GM19328 (cell line): ENCODE data around the gene MAPK7.

ENCODE experiments used
- ATAC-seq: cut with Tn5 transposase; IDR thresholded peaks from one replicate; pipeline ENCODE4 v1.9.1; 2021; ENCODE audit warnings: mild to moderate bottlenecking, moderate library complexity; ENCODE audit not compliant: unreplicated experiment

The MAPK7 gene

GRCh38 chr17:19392303-19392702, 14.0 kb downstream of the MAPK7 start:
- no peak for ATAC-seq

GRCh38 chr17:19397556-19398041, 19.3 kb downstream of the MAPK7 start:
- no peak for ATAC-seq

GRCh38 chr17:19398301-19399181, 20.2 kb downstream of the MAPK7 start:
- ATAC-seq, result no peak

- ATAC-seq, result no peak
These were observed 21.6 kb downstream of the MAPK7 start for GRCh38 chr17:19399750-19400450.

GRCh38 chr17:19401321-19402010, 23.2 kb downstream of the MAPK7 start:
- no peak for ATAC-seq

GRCh38 chr17:19402171-19402570, 23.9 kb downstream of the MAPK7 start:
- no peak for ATAC-seq

- ATAC-seq, result no peak
These were observed 24.7 kb downstream of the MAPK7 start for GRCh38 chr17:19403021-19403420.

- no peak for ATAC-seq
These were observed 26.0 kb downstream of the MAPK7 start for GRCh38 chr17:19404264-19404663.

- ATAC-seq, result no peak
These were observed 26.8 kb downstream of the MAPK7 start for GRCh38 chr17:19405114-19405513.

GRCh38 chr17:19407601-19408345, 29.5 kb downstream of the MAPK7 start:
- no peak for ATAC-seq

GRCh38 chr17:19408346-19408710, 30.0 kb downstream of the MAPK7 start:
- ATAC-seq, result no peak

- no peak for ATAC-seq
These were observed 30.8 kb downstream of the MAPK7 start for GRCh38 chr17:19409066-19409465.

GRCh38 chr17:19409509-19409908, 31.2 kb downstream of the MAPK7 start:
- no peak for ATAC-seq

- no peak for ATAC-seq
These were observed 31.8 kb downstream of the MAPK7 start for GRCh38 chr17:19410091-19410490.

GRCh38 chr17:19410875-19411620, 32.8 kb downstream of the MAPK7 start, which contains the start of gene RNF112:
Gene RNF112 (plus strand): TSS chr17:19411232. CDS start chr17:19411409, 177 bp downstream.
- no peak for ATAC-seq

- ATAC-seq, result no peak
These were observed 33.3 kb downstream of the MAPK7 start for GRCh38 chr17:19411631-19412030.

- ATAC-seq, result no peak
These were observed 34.2 kb downstream of the MAPK7 start for GRCh38 chr17:19412510-19412909.

- ATAC-seq, result no peak
These were observed 34.7 kb downstream of the MAPK7 start for GRCh38 chr17:19412984-19413383.

- no peak for ATAC-seq
These were observed 35.5 kb downstream of the MAPK7 start for GRCh38 chr17:19413761-19414160.
